Activated gamma-delta T cell (primary cell): ENCODE data around the gene TAF9.
"Not testable (repeated sequence)": the region's sequence is repeated elsewhere in the genome, so short reads cannot be mapped to it uniquely, and the experiment has no call there.

Experiments
- DNase-seq: peaks from one replicate; lab custom pipeline; 2025; lab: John Stamatoyannopoulos, UW
- total RNA-seq, 2 donors: gene quantifications; one replicate each; lab custom pipeline; 2026; lab: John Stamatoyannopoulos, UW

The TAF9 gene, protein sequence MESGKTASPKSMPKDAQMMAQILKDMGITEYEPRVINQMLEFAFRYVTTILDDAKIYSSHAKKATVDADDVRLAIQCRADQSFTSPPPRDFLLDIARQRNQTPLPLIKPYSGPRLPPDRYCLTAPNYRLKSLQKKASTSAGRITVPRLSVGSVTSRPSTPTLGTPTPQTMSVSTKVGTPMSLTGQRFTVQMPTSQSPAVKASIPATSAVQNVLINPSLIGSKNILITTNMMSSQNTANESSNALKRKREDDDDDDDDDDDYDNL
- total RNA-seq = 54.9 to 86.2 reads per million in 2 donors

- DNase-seq = peak; percentile 79
Measured at GRCh38 chr5:69369340-69370121, at the start of gene TAF9, which contains the start of the genes AK6 and RAD17. TSS of gene TAF9 (minus strand) at chr5:69369520. CDS start at chr5:69365737, 3,783 bp downstream. TSS of gene AK6 (minus strand) at chr5:69369520. CDS start at chr5:69369490, 30 bp downstream. TSS of gene RAD17 (plus strand) at chr5:69369818. CDS start at chr5:69372209, 2,391 bp downstream.

DNA sequence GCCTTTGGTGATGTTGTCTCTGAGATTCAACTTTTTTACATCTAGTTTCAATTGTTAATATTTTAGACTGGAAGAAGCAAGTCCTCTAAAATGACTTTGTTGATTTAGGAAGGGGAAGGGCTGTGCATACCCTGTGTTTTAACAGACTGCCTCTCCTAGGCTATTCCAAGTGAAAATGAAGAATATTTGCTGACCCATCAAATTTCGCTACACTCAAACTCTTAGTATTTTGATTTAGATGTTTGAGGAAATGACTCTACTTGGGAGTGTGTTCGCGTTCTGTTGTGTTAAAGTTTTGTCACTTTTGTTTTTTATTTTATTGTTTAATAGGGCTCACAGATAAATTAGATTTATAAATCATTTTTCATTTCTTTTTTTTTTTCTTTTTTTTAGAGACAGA is 49.2 kb upstream of the TAF9 start:
- DNase-seq = no peak

- DNase-seq = no peak
Measured at GRCh38 chr5:69416699-69417098, 47.4 kb upstream of the TAF9 start.

DNA sequence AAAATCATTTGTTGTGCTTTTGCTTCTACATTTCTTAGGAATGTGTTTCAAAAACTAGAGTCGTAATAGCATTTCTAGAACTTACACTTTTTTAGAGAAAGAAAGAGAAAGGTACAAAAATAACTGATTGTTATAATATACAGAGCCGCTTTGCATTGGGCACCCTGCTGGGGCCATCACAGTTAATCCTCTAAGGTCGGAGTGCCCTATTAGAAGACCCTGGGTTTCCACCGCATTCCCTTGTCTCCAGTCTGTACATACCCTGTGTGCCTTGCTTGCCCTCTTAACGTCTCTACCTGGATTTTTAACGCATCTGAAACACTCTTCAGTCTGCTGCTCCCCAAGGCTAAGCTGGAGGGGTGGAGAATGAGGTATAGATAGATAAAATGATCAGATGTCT is 46.9 kb upstream of the TAF9 start:
- DNase-seq = no peak

DNA sequence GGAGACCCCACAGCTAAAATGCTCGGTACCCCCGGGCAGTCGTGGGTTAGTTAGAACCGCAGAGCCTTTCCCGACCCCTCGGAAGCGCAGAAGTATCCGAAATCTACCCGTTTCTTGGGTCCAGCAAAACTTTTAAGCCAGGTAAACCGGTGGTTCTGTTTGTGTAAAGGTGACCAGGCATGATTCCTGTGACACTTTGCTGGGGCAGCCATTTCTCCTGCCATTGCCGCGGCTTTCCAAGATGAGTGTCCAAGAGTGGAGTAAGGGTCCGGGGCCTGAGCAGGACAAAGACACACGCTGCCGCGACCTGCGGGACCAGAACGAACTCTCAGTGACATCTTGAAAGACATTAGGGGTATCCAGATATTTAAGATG is 46.3 kb upstream of the TAF9 start:
- peak; percentile 9 for DNase-seq

DNA sequence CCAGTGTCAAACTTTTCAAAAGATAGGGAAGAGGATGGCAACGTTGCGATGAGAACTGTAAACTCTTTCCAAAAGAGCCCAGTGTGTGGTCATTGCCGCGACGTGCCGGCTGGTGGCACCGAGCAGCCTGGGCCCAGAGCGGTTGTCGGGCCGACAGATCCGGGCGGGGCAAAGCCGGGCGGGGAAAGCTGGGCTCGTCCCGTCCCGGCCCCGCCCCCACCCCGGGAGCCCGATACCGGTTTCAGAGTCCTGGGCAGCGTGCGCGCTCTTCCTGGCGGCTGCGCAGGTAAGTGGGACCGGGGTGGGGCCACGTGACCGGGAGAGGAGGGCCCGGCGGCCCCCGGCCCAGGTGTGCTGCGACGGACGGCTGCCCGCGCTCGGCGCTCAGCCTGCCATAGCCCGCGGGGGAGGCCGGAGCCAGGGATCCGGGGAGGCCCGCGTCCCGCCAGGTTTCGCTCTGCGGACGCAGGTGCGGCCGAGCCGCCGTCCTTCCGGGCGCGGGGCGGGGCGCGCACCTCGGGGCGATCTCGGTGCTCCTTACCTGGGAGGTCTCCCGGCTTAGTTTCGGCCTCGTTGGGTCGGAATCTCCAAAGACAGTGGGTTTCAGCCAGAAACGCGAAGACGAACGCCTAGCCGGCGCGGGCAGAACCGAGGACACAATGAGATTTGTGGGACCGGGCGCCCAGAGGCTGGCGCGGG is 45.7 kb upstream of the TAF9 start, which contains the start of gene MARVELD2:
TSS of gene MARVELD2 (plus strand) at position 232 of the 699 bp plus-strand sequence. CDS start 4,270 bp downstream, outside the sequence.
- peak; percentile 12 for DNase-seq

DNA sequence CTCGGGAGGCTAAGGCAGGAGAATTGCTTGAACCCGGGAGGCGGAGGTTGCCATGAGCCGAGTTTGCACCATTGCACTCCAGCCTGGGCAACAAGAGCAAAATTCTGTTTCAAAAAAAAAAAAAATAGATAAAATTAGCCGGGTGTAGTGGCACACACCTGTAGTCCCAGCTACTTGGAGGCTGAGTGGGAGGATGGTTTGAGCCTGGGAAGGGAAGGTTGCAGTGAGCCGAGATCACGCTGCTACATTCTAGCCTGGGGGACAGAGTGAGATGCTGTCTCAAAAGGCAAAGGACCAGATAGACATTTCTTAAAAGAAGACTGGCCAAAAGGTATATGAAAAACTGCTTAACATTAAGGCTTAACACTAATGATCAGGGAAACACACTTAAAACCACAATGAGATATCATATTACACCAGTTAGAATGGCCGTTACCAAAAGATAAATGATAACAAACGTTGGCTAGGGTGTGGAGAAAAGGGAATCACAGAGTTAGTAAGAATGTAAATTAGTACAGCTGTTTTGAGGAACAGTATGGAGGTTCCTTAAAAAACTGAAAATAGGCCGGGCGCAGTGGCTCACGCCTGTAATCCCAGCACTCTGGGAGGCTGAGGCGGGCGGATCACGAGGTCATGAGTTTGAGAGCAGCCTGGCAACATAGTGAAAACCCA is 35.5 kb upstream of the TAF9 start:
- no peak for DNase-seq

DNA sequence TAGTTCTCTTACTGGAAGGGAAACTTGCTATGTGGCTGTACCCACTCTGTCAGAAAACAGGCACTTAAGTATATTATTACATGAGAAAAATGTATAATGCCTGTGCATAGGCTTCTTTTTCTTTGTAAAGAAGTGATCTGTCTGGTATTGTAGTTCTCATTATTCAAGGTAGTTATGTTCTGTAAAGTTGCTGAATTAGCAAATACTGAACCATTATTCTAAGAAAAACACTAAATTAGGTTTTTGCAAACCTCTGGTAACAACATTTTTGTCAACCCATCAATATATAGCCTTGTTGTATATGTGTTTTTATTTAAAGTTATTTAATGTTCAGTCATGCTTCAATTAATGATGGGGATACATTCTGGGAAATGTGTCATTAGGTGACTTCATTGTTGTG is 9.1 kb upstream of the TAF9 start:
- DNase-seq = no peak

DNA sequence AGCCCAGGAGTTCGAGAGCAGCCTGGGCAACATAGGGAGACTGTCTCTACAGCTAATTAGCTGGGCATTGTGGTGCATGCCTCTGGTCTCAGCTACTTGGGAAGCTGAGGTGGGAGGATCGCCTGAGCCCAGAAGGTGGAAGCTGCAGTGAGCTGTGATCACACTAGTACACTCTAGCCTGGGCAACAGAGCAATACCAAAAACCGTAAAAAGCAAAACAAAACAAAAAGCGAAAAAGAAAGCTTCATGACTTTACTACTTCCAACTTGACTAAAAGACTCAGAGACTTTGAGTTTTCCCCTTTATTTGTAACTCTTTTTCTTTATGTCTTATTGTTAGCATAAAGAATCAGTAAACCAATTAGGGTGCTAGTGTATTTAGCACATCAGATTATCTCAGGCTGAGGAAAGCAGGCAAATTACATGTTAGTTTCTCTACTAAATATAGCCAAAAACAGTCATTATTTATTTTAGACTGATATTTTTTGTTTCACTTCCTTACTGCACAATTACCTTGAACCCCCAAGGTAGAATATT is 5.7 kb upstream of the TAF9 start:
- no peak for DNase-seq

DNA sequence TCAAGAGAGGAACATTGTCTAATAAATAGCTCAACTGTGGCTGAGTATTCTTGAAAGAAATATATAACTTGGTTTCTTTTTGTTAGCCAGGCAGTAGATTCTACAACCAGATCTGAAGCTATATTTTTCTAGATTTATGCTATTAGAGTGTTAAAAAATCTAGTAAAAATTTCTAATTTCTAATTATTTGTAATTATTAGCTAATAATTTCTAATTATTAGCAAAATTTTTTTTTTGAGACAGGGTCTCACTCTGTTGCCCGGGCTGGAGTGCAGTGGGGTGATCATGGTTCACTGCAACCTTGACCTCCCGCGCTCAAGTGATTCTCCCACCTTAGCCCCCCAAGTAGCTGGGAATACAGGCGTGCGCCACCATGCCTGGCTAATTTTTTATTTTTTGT is 3.1 kb upstream of the TAF9 start:
- no peak for DNase-seq

GRCh38 chr5:69370335-69370734 is 1.0 kb upstream of the TAF9 start:
- DNase-seq = not testable (repeated sequence)

DNA sequence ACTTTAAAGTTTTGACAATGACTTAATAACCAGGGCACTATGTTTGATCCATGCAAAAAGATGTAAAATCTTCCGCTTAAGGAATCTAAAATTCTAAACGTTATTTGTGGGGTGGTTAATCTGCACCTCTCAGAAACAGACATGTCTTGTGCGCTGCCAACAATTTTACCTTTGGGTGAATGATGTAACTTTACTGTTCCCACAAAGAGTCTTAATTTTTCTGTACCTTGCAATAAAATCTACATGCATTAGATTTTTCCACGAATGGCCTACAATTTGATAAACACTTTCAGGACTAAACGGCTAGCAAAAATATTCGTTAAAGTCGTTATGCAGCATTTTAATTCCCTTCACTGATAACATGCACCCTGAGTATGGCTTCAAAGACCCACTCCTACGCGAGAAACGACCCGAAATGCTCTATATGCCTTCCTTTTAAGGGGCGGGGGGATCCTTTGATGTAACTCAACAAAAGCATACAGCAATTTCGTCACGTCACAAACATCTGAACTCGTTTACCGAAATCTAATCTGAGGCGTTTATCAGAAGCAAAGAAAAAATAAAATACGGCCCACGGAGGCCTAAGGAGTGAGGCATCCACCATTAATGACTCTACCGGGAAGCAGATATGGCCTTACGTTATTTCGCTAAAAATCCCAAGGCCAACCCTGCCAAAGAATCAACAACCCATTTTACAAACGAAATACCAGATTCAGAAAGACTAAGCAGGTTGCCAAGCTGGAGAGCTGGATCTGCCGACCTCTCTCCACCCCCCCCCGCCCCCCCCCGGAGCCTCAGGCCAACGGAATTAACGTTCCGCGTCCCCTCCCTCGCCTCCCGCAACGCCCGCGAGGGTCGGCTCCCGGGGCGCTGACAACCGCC is 621 bp downstream of the TAF9 start:
- DNase-seq = no peak

DNA sequence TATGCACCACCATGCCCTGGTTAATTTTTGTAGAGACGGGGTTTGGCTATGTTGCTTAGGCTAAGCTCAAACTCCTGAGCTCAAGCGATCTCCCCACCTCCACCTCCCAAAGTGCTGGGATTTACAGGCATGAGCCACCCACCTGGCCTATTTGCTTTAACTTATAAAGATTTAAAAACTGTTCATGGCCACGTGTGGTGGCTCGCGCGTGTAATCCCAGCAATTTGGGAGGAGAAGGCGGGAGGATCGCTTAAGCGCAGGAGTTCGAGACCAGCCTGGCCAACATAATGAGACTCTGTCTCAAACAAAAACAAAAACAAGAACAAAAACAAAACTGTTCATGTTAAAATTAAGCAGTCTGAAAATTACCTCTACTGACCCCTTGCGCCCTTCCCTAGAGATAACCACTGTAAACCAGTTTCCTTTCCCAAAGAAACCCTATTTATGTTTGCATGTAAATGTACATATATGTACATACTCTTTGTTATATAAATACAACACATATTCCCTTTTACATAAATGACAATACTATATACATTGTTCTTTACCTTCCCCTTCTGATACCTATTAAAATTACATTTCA is 1.5 kb downstream of the TAF9 start:
- DNase-seq = no peak

DNA sequence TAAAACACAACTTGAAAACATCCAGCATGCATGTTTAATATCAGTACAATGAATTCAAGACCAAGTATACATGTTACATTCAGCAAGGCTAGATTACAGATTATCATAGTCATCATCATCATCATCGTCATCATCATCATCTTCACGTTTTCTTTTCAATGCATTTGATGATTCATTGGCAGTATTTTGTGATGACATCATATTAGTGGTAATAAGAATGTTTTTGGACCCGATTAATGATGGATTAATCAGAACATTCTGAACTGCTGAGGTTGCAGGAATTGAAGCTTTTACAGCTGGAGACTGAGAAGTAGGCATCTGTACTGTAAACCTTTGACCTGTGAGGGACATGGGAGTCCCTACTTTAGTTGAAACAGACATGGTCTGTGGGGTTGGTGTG is 4.5 kb downstream of the TAF9 start:
- no peak for DNase-seq

DNA sequence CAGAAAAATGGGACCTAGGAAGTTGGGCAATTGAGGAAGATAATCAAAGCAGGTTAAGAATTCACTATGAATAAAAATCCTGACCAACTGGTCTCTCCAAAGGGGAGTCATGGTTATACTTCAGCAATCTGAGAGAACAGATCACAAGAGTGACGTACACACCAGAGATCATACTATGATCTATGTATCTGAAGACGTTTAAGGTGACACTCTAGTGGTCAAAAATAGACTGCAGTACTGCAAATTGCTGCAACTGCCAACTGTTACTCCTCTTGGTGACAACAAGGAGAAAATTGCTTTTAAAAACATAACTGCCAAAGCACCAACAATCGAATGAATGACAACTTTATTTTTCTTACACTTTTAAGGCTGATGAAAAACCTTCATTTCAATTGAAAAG is 4.9 kb downstream of the TAF9 start:
- no peak for DNase-seq

GRCh38 chr5:69360442-69360841 is 8.9 kb downstream of the TAF9 start:
- DNase-seq = no peak

DNA sequence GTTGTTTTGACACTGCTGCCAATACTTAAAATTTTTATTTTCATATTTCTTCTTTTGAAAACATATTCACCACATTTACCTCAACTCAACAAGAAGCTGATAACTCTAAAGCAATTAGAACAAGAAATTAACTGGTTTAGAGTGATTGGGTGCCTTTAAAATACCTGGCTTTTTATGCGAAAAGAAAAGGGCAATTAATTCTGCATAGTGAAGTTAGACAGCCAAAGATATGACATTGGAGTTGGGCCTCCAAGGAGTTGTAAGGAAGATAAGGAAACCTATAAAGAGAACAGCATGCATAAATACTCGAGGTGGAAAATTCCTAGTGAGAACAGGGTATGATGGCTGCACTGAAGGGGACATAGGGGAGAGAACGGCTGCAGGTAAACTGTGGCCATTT is 9.6 kb downstream of the TAF9 start:
- DNase-seq = no peak

DNA sequence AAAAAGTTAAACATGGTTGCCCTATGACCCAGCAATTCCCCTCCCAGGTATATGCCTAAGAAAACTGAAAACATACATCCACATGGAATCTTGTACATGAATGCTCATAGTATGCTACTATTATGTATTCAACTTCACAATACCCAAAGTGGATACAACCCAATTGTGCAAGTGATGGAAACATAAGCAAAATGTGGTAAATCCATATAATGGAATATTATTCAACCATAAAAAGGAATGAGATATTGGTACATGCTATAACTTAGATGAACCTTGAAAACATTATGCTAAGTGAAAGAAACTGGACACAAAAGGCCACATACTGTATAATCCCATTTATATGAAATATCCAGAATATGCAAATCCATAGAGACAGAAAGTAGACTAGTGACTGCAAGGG is 18.7 kb downstream of the TAF9 start:
- no peak for DNase-seq

- no peak for DNase-seq
Measured at GRCh38 chr5:69343083-69343482, 26.2 kb downstream of the TAF9 start.

- DNase-seq = no peak
Measured at GRCh38 chr5:69341520-69342161, 27.7 kb downstream of the TAF9 start.
